ENCODE data around the gene MESD. TPM values are rescaled to one million over a fixed set of nuclear protein-coding genes. Genes with fewer than 3 reads are reported as not detected.

The MESD gene
- total and polyA plus RNA-seq, 2 of the 4 experiments (the other 2 are of a cell fraction) = 10.0 to 14.0 TPM

- ChIA-PET CTCF (no interaction called here), POLR2A (ENCODE audit: unreplicated experiment) (no interaction called here)
- WGBS, 2 experiments (ENCODE audit: extremely low coverage in 2 of 2, insufficient read length in 1 of 2) = no CpG with 5 or more reads among the region's 7 CpGs
- no peak overlapping the region for H4K91ac ChIP-seq (ENCODE audit: insufficient read depth, low read depth, low read length)
- H3K27ac ChIP-seq (ENCODE audit: insufficient read depth, low read length) = no peak overlapping the region
- H3K9me1 ChIP-seq (ENCODE audit: insufficient read depth, low read length) = peaks cover 15% of the 10 kb centered on the region; the same call in 1 of the 2 replicates
- H2BK120ac ChIP-seq (ENCODE audit: low read depth, low read length) = no peak overlapping the region
- no peak for ATAC-seq (ENCODE audit: low read depth)
- no peak overlapping the region for H3K23ac ChIP-seq (ENCODE audit: low read depth, low read length)
- dilution Hi-C loops (cut with HindIII; ENCODE audit: low sequenced_read_pairs, unreplicated experiment) (no loop called here), intact Hi-C loops (cut with micrococcal nuclease) (no loop called here), in situ Hi-C loops (cut with MboI; ENCODE audit: low sequenced_read_pairs) (no loop called here)
- no peaks in the 10 kb centered on the region for H3K79me1 ChIP-seq (ENCODE audit: low read depth in 1 of 2, low read length in 2 of 2)
- no peak overlapping the region for H3K4me3 ChIP-seq (ENCODE audit: insufficient read depth, low read depth, low read length)
- no peaks in the 10 kb centered on the region for H3K9me3 ChIP-seq (ENCODE audit: control insufficient read depth, insufficient read depth, low read length)
- no peak overlapping the region for H2BK15ac ChIP-seq (ENCODE audit: low read depth, low read length)
- no peak overlapping the region for H3K9ac ChIP-seq (ENCODE audit: low read depth, low read length)
- no peak overlapping the region for H2BK20ac ChIP-seq (ENCODE audit: low read depth, low read length)
- H4K8ac ChIP-seq (ENCODE audit: low read depth in 2 of 2, low read length in 2 of 2) = no peak overlapping the region
- no peaks in the 10 kb centered on the region for H3K4me1 ChIP-seq (ENCODE audit: control insufficient read depth, insufficient read depth, low read length)
- no peak overlapping the region for H2BK5ac ChIP-seq (ENCODE audit: low read depth, low read length, poor library complexity, severe bottlenecking)
- no peak overlapping the region for H2AK9ac ChIP-seq (replicated peaks; ENCODE audit: low read depth, low read length, poor library complexity)
- no peak overlapping the region for H3K18ac ChIP-seq (ENCODE audit: low read depth, low read length)
- no peaks in the 10 kb centered on the region for H3K27me3 ChIP-seq (ENCODE audit: control insufficient read depth, insufficient read depth, low read length)
- no peak for TF ChIP-seq USF2 (IDR thresholded peaks at IDR 0.05; ENCODE audit: low read depth, low read length)
- no peak for TF ChIP-seq CHD1 (IDR thresholded peaks at IDR 0.05; ENCODE audit: low read depth, low read length)
- TF ChIP-seq MAFK (IDR thresholded peaks at IDR 0.05; ENCODE audit: low read depth, low read length) = no peak
- TF ChIP-seq SMC3 (IDR thresholded peaks at IDR 0.05; ENCODE audit: low read depth, low read length) = no peak
- TF ChIP-seq RAD21 (IDR thresholded peaks at IDR 0.05; ENCODE audit: low read length) = no peak
- no peak for TF ChIP-seq RFX5 (IDR thresholded peaks at IDR 0.05; ENCODE audit: low read depth, low read length)
- TF ChIP-seq CTCF (conservative IDR thresholded peaks at IDR 0.05; ENCODE audit: low read depth, low read length) = no peak
- no peak for TF ChIP-seq MAZ (IDR thresholded peaks at IDR 0.05; ENCODE audit: borderline replicate concordance, low read depth, low read length)
- no peak for TF ChIP-seq FOS (IDR thresholded peaks at IDR 0.05; ENCODE audit: low read depth, low read length)
- no peak for TF ChIP-seq RCOR1 (IDR thresholded peaks at IDR 0.05; ENCODE audit: insufficient replicate concordance, low read length)
- TF ChIP-seq MXI1 (IDR thresholded peaks at IDR 0.05; ENCODE audit: borderline replicate concordance, low read depth, low read length) = no peak
- TF ChIP-seq BHLHE40 (IDR thresholded peaks at IDR 0.05; ENCODE audit: low read depth, low read length) = no peak
- TF ChIP-seq ELK1 (IDR thresholded peaks at IDR 0.05; ENCODE audit: borderline replicate concordance, low read depth, low read length) = no peak
- TF ChIP-seq NFE2L2 (IDR thresholded peaks at IDR 0.05; ENCODE audit: low read depth, low read length) = no peak
- H3K36me3 ChIP-seq (ENCODE audit: control insufficient read depth, insufficient read depth, low read length) = peaks cover 88% of the 10 kb centered on the region
- no peak overlapping the region for H3K56ac ChIP-seq (ENCODE audit: extremely low read depth, insufficient read depth, low read length)
- no peak for DNase-seq
- H4K20me1 ChIP-seq (ENCODE audit: insufficient read depth, low read length) = peaks cover 39% of the 10 kb centered on the region
- no TSS peak for BruUV-seq (replicated peaks)
- H2AK5ac ChIP-seq (ENCODE audit: low read depth, low read length) = no peak overlapping the region
- H3K14ac ChIP-seq (replicated peaks; ENCODE audit: low read depth, low read length) = no peak overlapping the region
- H3K4me2 ChIP-seq (ENCODE audit: low read depth, low read length) = no peak overlapping the region
- no peak overlapping the region for H4K5ac ChIP-seq (ENCODE audit: low read depth, low read length)
- H2AFZ ChIP-seq (replicated peaks; ENCODE audit: low read length, poor library complexity) = no peak overlapping the region
- no peak overlapping the region for H3K4ac ChIP-seq (ENCODE audit: low read depth, low read length)
Measured at GRCh38 chr15:80942266-80942665, 47.4 kb downstream of the MESD start.

Measured in IMR-90 (cell line).